ENCODE results near the gene SP1.
"Not testable (repeated sequence)": the region's sequence is repeated elsewhere in the genome, so short reads cannot be mapped to it uniquely, and the experiment has no call there.

Gene SP1

GRCh38 chr12:53418221-53418620 lies 38.2 kb downstream of the SP1 start:
- Histone ChIP-seq H3K9ac (ENCODE audit: low read depth, low read length) (no peak overlapping the region), H3K27me3 (ENCODE audit: insufficient read depth, low read length) (no peaks in the 10 kb centered on the region)

GRCh38 chr12:53419756-53420155 lies 39.8 kb downstream of the SP1 start:
- Histone ChIP-seq H3K27me3 (ENCODE audit: insufficient read depth, low read length) (no peaks in the 10 kb centered on the region), H3K9ac (ENCODE audit: low read depth, low read length) (no peak overlapping the region), H3K27ac (ENCODE audit: low read length) (no peak overlapping the region), H3K9me3 (ENCODE audit: insufficient read depth, low read depth, low read length) (no peaks in the 10 kb centered on the region), H3K36me3 (ENCODE audit: insufficient read depth, low read depth, low read length) (no peaks in the 10 kb centered on the region), H3K4me1 (ENCODE audit: insufficient read depth, low read length) (peaks cover 17% of the 10 kb centered on the region), H3K4me3 (ENCODE audit: low read length) (no peak overlapping the region)

More at GRCh38 chr12:53418221-53418620, 38.2 kb downstream of the SP1 start:
- Histone ChIP-seq H3K36me3 (ENCODE audit: insufficient read depth, low read depth, low read length) (peaks cover 10% of the 10 kb centered on the region), H3K9me3 (ENCODE audit: insufficient read depth, low read depth, low read length) (no peaks in the 10 kb centered on the region), H3K4me3 (ENCODE audit: low read length) (no peak overlapping the region), H3K27ac (ENCODE audit: low read length) (no peak overlapping the region), H3K4me1 (ENCODE audit: insufficient read depth, low read length) (peaks cover 17% of the 10 kb centered on the region)

GRCh38 chr12:53422247-53422646 lies 42.3 kb downstream of the SP1 start:
- H3K9me3 ChIP-seq (ENCODE audit: insufficient read depth, low read depth, low read length); H3K27ac ChIP-seq (ENCODE audit: low read length); H3K4me1 ChIP-seq (ENCODE audit: insufficient read depth, low read length); H3K4me3 ChIP-seq (ENCODE audit: low read length); H3K27me3 ChIP-seq (ENCODE audit: insufficient read depth, low read length); H3K36me3 ChIP-seq (ENCODE audit: insufficient read depth, low read depth, low read length); H3K9ac ChIP-seq (ENCODE audit: low read depth, low read length): not testable (repeated sequence)

GRCh38 chr12:53423597-53423996 lies 43.6 kb downstream of the SP1 start, which contains the start of gene AMHR2:
TSS of gene AMHR2 (plus strand) at chr12:53423855. CDS start at chr12:53423935, 80 bp downstream.
- no peaks in the 10 kb centered on the region for H3K27me3 ChIP-seq (ENCODE audit: insufficient read depth, low read length)
- no peaks in the 10 kb centered on the region for H3K9me3 ChIP-seq (ENCODE audit: insufficient read depth, low read depth, low read length)
- no peak within 1 kb of the TSS; the same call in 1 of the 2 replicates for H3K9ac ChIP-seq (ENCODE audit: low read depth, low read length)
- no peak within 1 kb of the TSS for H3K27ac ChIP-seq (ENCODE audit: low read length)
- H3K4me1 ChIP-seq (ENCODE audit: insufficient read depth, low read length): peaks cover 4% of the 10 kb centered on the region; the same call in 1 of the 2 replicates
- no peak within 1 kb of the TSS for H3K4me3 ChIP-seq (ENCODE audit: low read length)
- H3K36me3 ChIP-seq (ENCODE audit: insufficient read depth, low read depth, low read length): no peaks in the 10 kb centered on the region

GRCh38 chr12:53424626-53425514 lies 44.9 kb downstream of the SP1 start:
- no peak overlapping the region for H3K4me3 ChIP-seq (ENCODE audit: low read length)
- H3K9me3 ChIP-seq (ENCODE audit: insufficient read depth, low read depth, low read length): no peaks in the 10 kb centered on the region
- H3K36me3 ChIP-seq (ENCODE audit: insufficient read depth, low read depth, low read length): no peaks in the 10 kb centered on the region
- peaks cover 4% of the 10 kb centered on the region; the same call in 1 of the 2 replicates for H3K4me1 ChIP-seq (ENCODE audit: insufficient read depth, low read length)
- no peak overlapping the region for H3K9ac ChIP-seq (ENCODE audit: low read depth, low read length)
- no peak overlapping the region for H3K27ac ChIP-seq (ENCODE audit: low read length)
- H3K27me3 ChIP-seq (ENCODE audit: insufficient read depth, low read length): no peaks in the 10 kb centered on the region

- no peak overlapping the region for H3K27ac ChIP-seq (ENCODE audit: low read length)
These were observed 45.7 kb downstream of the SP1 start for GRCh38 chr12:53425515-53426150.

GRCh38 chr12:53427905-53428594 lies 48.1 kb downstream of the SP1 start:
- H3K27me3 ChIP-seq (ENCODE audit: insufficient read depth, low read length): no peaks in the 10 kb centered on the region
- no peak overlapping the region for H3K27ac ChIP-seq (ENCODE audit: low read length)
- no peaks in the 10 kb centered on the region for H3K36me3 ChIP-seq (ENCODE audit: insufficient read depth, low read depth, low read length)
- no peaks in the 10 kb centered on the region for H3K9me3 ChIP-seq (ENCODE audit: insufficient read depth, low read depth, low read length)
- no peak overlapping the region for H3K9ac ChIP-seq (ENCODE audit: low read depth, low read length)
- H3K4me1 ChIP-seq (ENCODE audit: insufficient read depth, low read length): no peaks in the 10 kb centered on the region
- H3K4me3 ChIP-seq (ENCODE audit: low read length): no peak overlapping the region

More at GRCh38 chr12:53425515-53426150, 45.7 kb downstream of the SP1 start:
- H3K4me1 ChIP-seq (ENCODE audit: insufficient read depth, low read length): peaks cover 2% of the 10 kb centered on the region; the same call in 1 of the 2 replicates
- H3K27me3 ChIP-seq (ENCODE audit: insufficient read depth, low read length): no peaks in the 10 kb centered on the region
- no peaks in the 10 kb centered on the region for H3K9me3 ChIP-seq (ENCODE audit: insufficient read depth, low read depth, low read length)
- no peak overlapping the region for H3K9ac ChIP-seq (ENCODE audit: low read depth, low read length)
- no peak overlapping the region for H3K4me3 ChIP-seq (ENCODE audit: low read length)
- no peaks in the 10 kb centered on the region for H3K36me3 ChIP-seq (ENCODE audit: insufficient read depth, low read depth, low read length)

GRCh38 chr12:53428741-53429140 lies 48.8 kb downstream of the SP1 start:
- no peak overlapping the region for H3K27ac ChIP-seq (ENCODE audit: low read length)
- no peak overlapping the region for H3K4me3 ChIP-seq (ENCODE audit: low read length)
- H3K4me1 ChIP-seq (ENCODE audit: insufficient read depth, low read length): no peaks in the 10 kb centered on the region
- H3K36me3 ChIP-seq (ENCODE audit: insufficient read depth, low read depth, low read length): no peaks in the 10 kb centered on the region
- H3K27me3 ChIP-seq (ENCODE audit: insufficient read depth, low read length): no peaks in the 10 kb centered on the region
- H3K9me3 ChIP-seq (ENCODE audit: insufficient read depth, low read depth, low read length): no peaks in the 10 kb centered on the region
- H3K9ac ChIP-seq (ENCODE audit: low read depth, low read length): no peak overlapping the region

GRCh38 chr12:53430116-53430515 lies 50.1 kb downstream of the SP1 start:
- H3K4me1 ChIP-seq (ENCODE audit: insufficient read depth, low read length): no peaks in the 10 kb centered on the region
- no peak overlapping the region for H3K27ac ChIP-seq (ENCODE audit: low read length)
- no peaks in the 10 kb centered on the region for H3K27me3 ChIP-seq (ENCODE audit: insufficient read depth, low read length)
- H3K4me3 ChIP-seq (ENCODE audit: low read length): no peak overlapping the region
- no peak overlapping the region for H3K9ac ChIP-seq (ENCODE audit: low read depth, low read length)
- no peaks in the 10 kb centered on the region for H3K9me3 ChIP-seq (ENCODE audit: insufficient read depth, low read depth, low read length)
- no peaks in the 10 kb centered on the region for H3K36me3 ChIP-seq (ENCODE audit: insufficient read depth, low read depth, low read length)

- H3K36me3 ChIP-seq (ENCODE audit: insufficient read depth, low read depth, low read length): no peaks in the 10 kb centered on the region
- H3K9me3 ChIP-seq (ENCODE audit: insufficient read depth, low read depth, low read length): no peaks in the 10 kb centered on the region
- H3K27ac ChIP-seq (ENCODE audit: low read length): no peak overlapping the region
- no peak overlapping the region for H3K4me3 ChIP-seq (ENCODE audit: low read length)
- H3K27me3 ChIP-seq (ENCODE audit: insufficient read depth, low read length): no peaks in the 10 kb centered on the region
- no peak overlapping the region for H3K9ac ChIP-seq (ENCODE audit: low read depth, low read length)
- no peaks in the 10 kb centered on the region for H3K4me1 ChIP-seq (ENCODE audit: insufficient read depth, low read length)
These were observed 51.2 kb downstream of the SP1 start for GRCh38 chr12:53431187-53431586.

- not testable (repeated sequence) for H3K9ac ChIP-seq (ENCODE audit: low read depth, low read length); H3K9me3 ChIP-seq (ENCODE audit: insufficient read depth, low read depth, low read length); H3K36me3 ChIP-seq (ENCODE audit: insufficient read depth, low read depth, low read length); H3K27ac ChIP-seq (ENCODE audit: low read length); H3K4me3 ChIP-seq (ENCODE audit: low read length); H3K4me1 ChIP-seq (ENCODE audit: insufficient read depth, low read length); H3K27me3 ChIP-seq (ENCODE audit: insufficient read depth, low read length)
These were observed 55.4 kb downstream of the SP1 start for GRCh38 chr12:53435326-53435725.
